OCI-LY7 (cell line): ENCODE measurements around the gene DNAJC11. TPM values are rescaled to one million over a fixed set of nuclear protein-coding genes. Genes with fewer than 3 reads are reported as not detected.

Source experiments
- BruUV-seq: library from RNA; stranded (reverse); fragments of 400-500 nt; replicated peaks from 2 replicates; lab custom pipeline; 2021; lab: Mats Ljungman, UMichigan
- CTCF ChIA-PET: fragments of 300-600 bp; sonication (Branson Sonifier 250); formaldehyde crosslinking; loops from one replicate; lab custom pipeline; 2022; ENCODE audit warnings: antibody characterized with exemption; ENCODE audit not compliant: unreplicated experiment; lab: Charles Lee
- POLR2A ChIA-PET: fragments of 300-600 bp; sonication (Branson Sonifier 250); formaldehyde crosslinking; loops from one replicate; lab custom pipeline; 2022; ENCODE audit warnings: antibody characterized with exemption; lab: Charles Lee
- DNase-seq: peaks from one replicate; pipeline ENCODE4 v3.0.0-alpha.2; 2015; ENCODE audit warnings: low spot score
- H2AFZ ChIP-seq: fragments of 200-600 bp; sonication (generic), shearing (Covaris generic); 2 replicates; pipeline ENCODE4 v1.6.1; 2014; ENCODE audit warnings: mild to moderate bottlenecking, antibody characterized with exemption, low read length, moderate library complexity
- H3K27ac ChIP-seq: fragments of 200-600 bp; sonication (generic); 2 replicates; pipeline ENCODE4 v1.5.1; 2014; ENCODE audit warnings: mixed run types, low read depth, mild to moderate bottlenecking, moderate library complexity, low read length, inconsistent platforms; ENCODE audit not compliant: poor library complexity, severe bottlenecking
- H3K36me3 ChIP-seq: fragments of 200-600 bp; sonication (generic); 2 replicates; pipeline ENCODE4 v1.6.1; 2014; ENCODE audit warnings: mild to moderate bottlenecking, antibody characterized with exemption, low read length, moderate library complexity, mixed read lengths; ENCODE audit not compliant: insufficient read depth
- H3K4me1 ChIP-seq: fragments of 200-600 bp; sonication (generic); 2 replicates; pipeline ENCODE4 v1.5.1; 2014; ENCODE audit warnings: mild to moderate bottlenecking, low read length; ENCODE audit not compliant: insufficient read depth, poor library complexity, severe bottlenecking
- H3K4me2 ChIP-seq: fragments of 200-600 bp; sonication (generic); 2 replicates; pipeline ENCODE4 v1.6.1; 2014; ENCODE audit warnings: mild to moderate bottlenecking, low read length
- H3K4me3 ChIP-seq: fragments of 200-600 bp; sonication (generic); 2 replicates; pipeline ENCODE4 v1.5.1; 2014; ENCODE audit warnings: mild to moderate bottlenecking, low read depth, low read length; ENCODE audit not compliant: poor library complexity, severe bottlenecking
- H3K79me2 ChIP-seq: fragments of 200-600 bp; sonication (generic); 2 replicates; pipeline ENCODE4 v1.6.1; 2016; ENCODE audit warnings: low read depth, mild to moderate bottlenecking, low read length, moderate library complexity, mixed read lengths; ENCODE audit not compliant: insufficient read depth
- H3K9me2 ChIP-seq: fragments of 200-600 bp; sonication (generic); 2 replicates; pipeline ENCODE4 v1.6.1; 2016; ENCODE audit warnings: mild to moderate bottlenecking, low read length, mixed read lengths; ENCODE audit not compliant: insufficient read depth
- H3K9me3 ChIP-seq: fragments of 200-600 bp; sonication (generic); 2 replicates; pipeline ENCODE4 v1.6.1; 2014; ENCODE audit warnings: mild to moderate bottlenecking, mixed run types, low read length, mixed read lengths
- H4K20me1 ChIP-seq: fragments of 200-600 bp; sonication (generic); 2 replicates; pipeline ENCODE4 v1.6.1; 2014; ENCODE audit warnings: mild to moderate bottlenecking, antibody characterized with exemption, low read length, moderate library complexity, mixed read lengths; ENCODE audit not compliant: insufficient read depth
- CTCF ChIP-seq: fragments of 200-600 bp; sonication (generic); conservative IDR thresholded peaks from 2 replicates; pipeline ENCODE4 v1.5.1; 2014; ENCODE audit warnings: mild to moderate bottlenecking, antibody characterized with exemption, low read length, moderate library complexity, mixed read lengths
- EZH2phosphoT487 ChIP-seq: fragments of 200-600 bp; sonication (generic); IDR thresholded peaks from 2 replicates; pipeline ENCODE4 v1.6.1; 2018; ENCODE audit warnings: low read depth, borderline replicate concordance, mild to moderate bottlenecking, mixed run types, antibody characterized with exemption, low read length, moderate library complexity, mixed read lengths
- intact Hi-C: fragments of 100-400 bp; cut with micrococcal nuclease; formaldehyde crosslinking; loops from one replicate; pipeline ENCODE4 v1.10.0; 2022; ENCODE audit not compliant: unreplicated experiment
- total RNA-seq, 2 experiments: library from RNA; depleted of rRNA in 1 of 2; stranded (reverse); fragments of >200 nt in 1 of 2; shearing (Covaris generic) in 1 of 2; gene quantifications; 2 replicates each; pipeline ENCODE4 v1.2.3, GENCODE V29; 2014 to 2022

Gene DNAJC11
- total RNA-seq, 2 experiments from 2014 or later = 31.0 to 65.6 TPM

GRCh38 chr1:6603915-6604558 lies 97.6 kb downstream of the DNAJC11 start:
- no peaks in the 10 kb centered on the region for H3K9me2 ChIP-seq
- no peaks in the 10 kb centered on the region for H4K20me1 ChIP-seq
- H2AFZ ChIP-seq = peak overlapping the region; percentile 59; the same call in 1 of the 2 replicates
- ChIA-PET POLR2A (no interaction called here), CTCF (no interaction called here)
- TF ChIP-seq EZH2phosphoT487 (no peak), CTCF (no peak)
- H3K27ac ChIP-seq = no peak overlapping the region
- BruUV-seq = no TSS peak
- no peaks in the 10 kb centered on the region for H3K79me2 ChIP-seq
- intact Hi-C loops = loop anchor here (2.0 kb wide), 1 partner anchor 49 kb away; the partner anchor contains the start of genes NOL9 and TAS1R1
- no peak for DNase-seq
- peak overlapping the region; percentile 82; the same call in 1 of the 2 replicates for H3K4me2 ChIP-seq
- H3K9me3 ChIP-seq = no peaks in the 10 kb centered on the region
- H3K36me3 ChIP-seq = peaks cover 1% of the 10 kb centered on the region; the same call in 1 of the 2 replicates
- no peak overlapping the region for H3K4me3 ChIP-seq
- H3K4me1 ChIP-seq = peaks cover 35% of the 10 kb centered on the region

- intact Hi-C loops = loop anchor here (2.0 kb wide), 1 partner anchor 49 kb away; the partner anchor contains the start of genes NOL9 and TAS1R1
- Histone ChIP-seq H3K27ac (no peak overlapping the region), H2AFZ (peak overlapping the region; percentile 59; the same call in 1 of the 2 replicates), H3K36me3 (peaks cover 5% of the 10 kb centered on the region; the same call in 1 of the 2 replicates), H3K9me2 (no peaks in the 10 kb centered on the region), H3K9me3 (no peaks in the 10 kb centered on the region), H3K79me2 (no peaks in the 10 kb centered on the region), H3K4me3 (peak overlapping the region; percentile 71), H4K20me1 (no peaks in the 10 kb centered on the region), H3K4me2 (peak overlapping the region; percentile 82), H3K4me1 (peaks cover 35% of the 10 kb centered on the region)
- ChIA-PET POLR2A (no interaction called here), CTCF (no interaction called here)
- no peak for TF ChIP-seq CTCF
- TF ChIP-seq EZH2phosphoT487 = no peak
- BruUV-seq = no TSS peak
- DNase-seq = no peak
These were observed 98.2 kb downstream of the DNAJC11 start for GRCh38 chr1:6603238-6603914.
